Upper lobe of right lung (tissue), 1 donor: Measurements from ENCODE around the gene SLC35E2B. TPM values are rescaled to one million over a fixed set of nuclear protein-coding genes. Genes with fewer than 3 reads are reported as not detected.
A peak's percentile ranks its signal among the peaks of the same experiment; 100 is the strongest.
"Not testable (repeated sequence)": the region's sequence is repeated elsewhere in the genome, so short reads cannot be mapped to it uniquely, and the experiment has no call there.

Experiments used
- ATAC-seq: fragments of 200-7000 bp; cut with Tn5 transposase; one replicate; pipeline ENCODE4 v1.9.1; 2020; ENCODE audit warnings: mild to moderate bottlenecking, moderate library complexity
- DNase-seq: peaks from one replicate; pipeline ENCODE4 v3.0.0-alpha.2; 2020
- H3K27ac ChIP-seq: fragments of 200-600 bp; one replicate; pipeline ENCODE4 v1.8.0; 2022
- H3K27me3 ChIP-seq: fragments of 200-600 bp; one replicate; pipeline ENCODE4 v1.8.0; 2022; ENCODE audit warnings: mild to moderate bottlenecking
- H3K36me3 ChIP-seq: fragments of 200-600 bp; one replicate; pipeline ENCODE4 v1.8.0; 2022
- H3K4me1 ChIP-seq: fragments of 200-600 bp; one replicate; pipeline ENCODE4 v1.8.0; 2022
- H3K4me3 ChIP-seq: fragments of 200-600 bp; one replicate; pipeline ENCODE4 v1.8.0; 2022; ENCODE audit warnings: mild to moderate bottlenecking
- H3K9me3 ChIP-seq: fragments of 200-600 bp; one replicate; pipeline ENCODE4 v1.8.0; 2022
- intact Hi-C: fragments of 100-400 bp; cut with DNase I; formaldehyde crosslinking; loops from one replicate; pipeline ENCODE4 v1.11.0; 2022
- total RNA-seq: library from RNA; stranded (reverse); fragmentation: NEBNext Ultra II Directional; extraction: Animal tissue kit (Norgen Biotek cat#: 25700); gene quantifications from one replicate; pipeline ENCODE4 v1.2.1, GENCODE V29; 2021
- TF ChIP-seq, protein P1 (sequence below): fragments of 200-600 bp; IDR thresholded peaks from one replicate; pipeline ENCODE4 v1.8.0; 2022; ENCODE audit warnings: antibody characterized with exemption
- donor health status: DM: no; HTN: yes; CAD: no; lungs with severe emphysema.

Gene SLC35E2B
- total RNA-seq, 1 donor from 2014 or later, result 49.8 TPM

DNA sequence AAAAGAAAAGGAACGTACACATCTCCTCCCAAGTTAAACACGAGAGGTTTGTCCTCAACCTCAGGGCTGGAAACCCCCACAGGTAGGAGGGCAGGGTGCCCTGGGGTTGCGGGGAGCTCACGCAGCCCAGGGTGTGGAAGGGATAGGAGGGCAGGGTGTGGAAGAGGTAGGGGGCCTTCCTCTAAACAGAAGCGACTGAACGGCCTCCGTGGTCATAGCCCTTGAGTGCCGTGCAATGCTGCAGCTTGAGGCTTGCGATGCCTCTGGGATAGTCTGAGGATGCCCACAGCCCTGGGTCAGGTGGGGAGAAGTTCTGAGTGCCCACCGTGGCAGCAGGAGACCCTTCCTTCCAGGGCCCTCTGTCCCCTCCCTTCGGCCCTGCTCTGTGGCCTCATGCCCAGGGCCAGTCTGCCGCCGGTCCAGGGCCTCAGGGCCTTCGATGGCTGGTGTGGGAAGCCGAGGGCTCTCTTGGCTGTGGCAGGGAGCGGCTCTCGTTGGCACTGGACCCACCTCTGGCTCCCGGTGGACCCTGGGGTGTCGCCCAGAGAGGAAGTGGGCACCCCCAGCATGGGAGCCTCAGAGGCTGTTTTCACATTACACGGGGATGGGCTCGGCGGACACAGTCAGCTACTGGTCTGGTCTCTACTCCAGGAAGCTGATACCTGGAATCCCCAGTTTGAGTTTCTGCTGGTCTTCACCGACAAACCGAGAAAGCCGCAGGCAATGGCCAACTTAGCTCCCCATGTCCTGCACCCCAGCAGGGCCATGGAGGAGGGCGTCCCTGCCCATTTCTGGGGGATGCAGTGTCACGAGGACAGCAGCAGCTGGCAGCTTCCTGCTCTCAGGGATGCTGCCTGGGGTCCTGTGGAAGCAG lies 27.4 kb downstream of the SLC35E2B start:
- peak; percentile 57 for DNase-seq
- Histone ChIP-seq H3K27me3 (no peaks in the 10 kb centered on the region), H3K4me3 (no peak overlapping the region), H3K36me3 (peaks cover 43% of the 10 kb centered on the region), H3K9me3 (no peaks in the 10 kb centered on the region), H3K4me1 (no peaks in the 10 kb centered on the region), H3K27ac (no peak overlapping the region)
- intact Hi-C loops, result no loop called here
- peak; percentile 5 for ATAC-seq
- TF ChIP-seq, protein P1, sequence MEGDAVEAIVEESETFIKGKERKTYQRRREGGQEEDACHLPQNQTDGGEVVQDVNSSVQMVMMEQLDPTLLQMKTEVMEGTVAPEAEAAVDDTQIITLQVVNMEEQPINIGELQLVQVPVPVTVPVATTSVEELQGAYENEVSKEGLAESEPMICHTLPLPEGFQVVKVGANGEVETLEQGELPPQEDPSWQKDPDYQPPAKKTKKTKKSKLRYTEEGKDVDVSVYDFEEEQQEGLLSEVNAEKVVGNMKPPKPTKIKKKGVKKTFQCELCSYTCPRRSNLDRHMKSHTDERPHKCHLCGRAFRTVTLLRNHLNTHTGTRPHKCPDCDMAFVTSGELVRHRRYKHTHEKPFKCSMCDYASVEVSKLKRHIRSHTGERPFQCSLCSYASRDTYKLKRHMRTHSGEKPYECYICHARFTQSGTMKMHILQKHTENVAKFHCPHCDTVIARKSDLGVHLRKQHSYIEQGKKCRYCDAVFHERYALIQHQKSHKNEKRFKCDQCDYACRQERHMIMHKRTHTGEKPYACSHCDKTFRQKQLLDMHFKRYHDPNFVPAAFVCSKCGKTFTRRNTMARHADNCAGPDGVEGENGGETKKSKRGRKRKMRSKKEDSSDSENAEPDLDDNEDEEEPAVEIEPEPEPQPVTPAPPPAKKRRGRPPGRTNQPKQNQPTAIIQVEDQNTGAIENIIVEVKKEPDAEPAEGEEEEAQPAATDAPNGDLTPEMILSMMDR, result no peak

DNA sequence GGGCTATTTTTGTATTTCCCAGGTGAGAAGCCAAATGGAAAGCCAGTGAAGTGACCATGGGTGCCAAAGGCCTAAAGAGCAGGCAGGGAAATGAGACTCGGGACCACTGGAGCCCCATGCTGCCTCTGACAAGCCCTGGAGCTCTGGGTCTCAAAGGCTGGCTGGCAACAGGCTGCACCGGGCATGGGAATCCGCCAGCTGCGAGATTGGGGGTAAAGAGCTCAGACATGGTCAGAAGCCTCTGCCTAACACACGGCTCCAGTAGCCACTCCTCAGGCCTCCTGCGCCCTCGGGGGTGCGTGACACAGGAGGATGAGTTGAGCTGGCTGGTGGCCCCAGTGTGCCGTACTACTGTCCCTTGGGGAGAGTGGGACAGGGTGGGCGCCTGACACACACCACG lies 28.3 kb downstream of the SLC35E2B start:
- H3K27me3 ChIP-seq, ATAC-seq, H3K4me3 ChIP-seq, H3K9me3 ChIP-seq, H3K27ac ChIP-seq, intact Hi-C loops, H3K4me1 ChIP-seq, DNase-seq: not testable (repeated sequence)
- H3K36me3 ChIP-seq, result peaks cover 35% of the 10 kb centered on the region

DNA sequence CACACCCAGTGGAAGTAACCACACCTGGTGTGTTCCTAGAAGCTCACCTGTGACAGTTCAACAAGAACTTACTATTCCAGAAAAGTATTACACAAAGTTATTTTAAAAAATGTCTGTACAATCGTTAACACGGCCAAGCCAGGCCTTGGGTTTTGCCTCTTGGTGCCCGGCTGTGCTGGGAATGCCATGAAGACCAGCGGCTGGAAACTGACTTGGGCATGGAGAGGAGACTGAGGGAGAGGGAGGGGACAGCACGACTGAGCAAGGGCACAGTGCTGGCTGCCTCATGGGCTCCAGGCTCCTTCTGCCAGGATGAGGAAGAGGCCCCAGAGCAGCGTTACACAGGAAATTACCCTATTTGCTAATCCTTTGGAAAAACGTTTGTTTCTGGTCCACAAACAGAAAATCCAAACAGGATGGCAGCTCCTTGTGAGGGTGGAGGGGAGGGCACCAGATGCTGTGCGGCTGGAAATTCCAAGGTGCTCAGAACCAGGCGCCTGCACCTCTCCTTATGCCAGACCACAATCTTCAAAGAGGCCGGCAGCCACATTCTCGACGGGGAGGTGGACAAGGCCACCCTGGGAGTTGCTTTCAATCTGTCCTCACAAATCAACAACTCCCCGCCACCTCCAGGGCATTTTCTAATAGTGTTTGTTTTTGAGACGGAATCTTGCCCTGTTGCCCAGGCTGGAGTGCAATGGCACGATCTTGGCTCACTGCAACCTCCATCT lies 29.6 kb downstream of the SLC35E2B start:
- ATAC-seq, H3K9me3 ChIP-seq, H3K4me1 ChIP-seq, H3K4me3 ChIP-seq, H3K27me3 ChIP-seq, intact Hi-C loops: not testable (repeated sequence)
- H3K27ac ChIP-seq, result peak overlapping the region; percentile 19
- DNase-seq, result peak; percentile 55
- H3K36me3 ChIP-seq, result peaks cover 24% of the 10 kb centered on the region

DNA sequence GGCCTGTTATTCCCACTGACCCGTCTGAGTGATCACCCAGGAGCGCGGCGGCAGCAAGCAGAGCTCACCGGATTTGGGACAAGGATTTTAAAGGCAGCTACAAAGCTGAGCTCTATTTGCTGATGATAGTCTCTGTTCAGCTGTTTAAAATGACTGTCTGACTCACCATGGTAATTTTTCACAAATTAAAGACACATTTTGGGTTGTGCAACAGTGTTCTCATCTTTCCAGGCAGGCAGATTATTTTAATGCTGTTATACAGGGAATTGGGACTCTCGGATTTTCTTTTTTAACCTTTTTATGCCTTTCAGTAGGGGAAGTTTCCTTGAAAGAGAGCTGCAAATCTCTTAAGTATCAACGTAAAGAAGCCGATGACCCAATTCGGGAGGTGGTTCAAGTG lies 30.2 kb downstream of the SLC35E2B start:
- intact Hi-C loops, H3K27me3 ChIP-seq, H3K4me1 ChIP-seq, H3K4me3 ChIP-seq, DNase-seq, ATAC-seq, H3K27ac ChIP-seq, H3K9me3 ChIP-seq: not testable (repeated sequence)
- peaks cover 20% of the 10 kb centered on the region for H3K36me3 ChIP-seq

DNA sequence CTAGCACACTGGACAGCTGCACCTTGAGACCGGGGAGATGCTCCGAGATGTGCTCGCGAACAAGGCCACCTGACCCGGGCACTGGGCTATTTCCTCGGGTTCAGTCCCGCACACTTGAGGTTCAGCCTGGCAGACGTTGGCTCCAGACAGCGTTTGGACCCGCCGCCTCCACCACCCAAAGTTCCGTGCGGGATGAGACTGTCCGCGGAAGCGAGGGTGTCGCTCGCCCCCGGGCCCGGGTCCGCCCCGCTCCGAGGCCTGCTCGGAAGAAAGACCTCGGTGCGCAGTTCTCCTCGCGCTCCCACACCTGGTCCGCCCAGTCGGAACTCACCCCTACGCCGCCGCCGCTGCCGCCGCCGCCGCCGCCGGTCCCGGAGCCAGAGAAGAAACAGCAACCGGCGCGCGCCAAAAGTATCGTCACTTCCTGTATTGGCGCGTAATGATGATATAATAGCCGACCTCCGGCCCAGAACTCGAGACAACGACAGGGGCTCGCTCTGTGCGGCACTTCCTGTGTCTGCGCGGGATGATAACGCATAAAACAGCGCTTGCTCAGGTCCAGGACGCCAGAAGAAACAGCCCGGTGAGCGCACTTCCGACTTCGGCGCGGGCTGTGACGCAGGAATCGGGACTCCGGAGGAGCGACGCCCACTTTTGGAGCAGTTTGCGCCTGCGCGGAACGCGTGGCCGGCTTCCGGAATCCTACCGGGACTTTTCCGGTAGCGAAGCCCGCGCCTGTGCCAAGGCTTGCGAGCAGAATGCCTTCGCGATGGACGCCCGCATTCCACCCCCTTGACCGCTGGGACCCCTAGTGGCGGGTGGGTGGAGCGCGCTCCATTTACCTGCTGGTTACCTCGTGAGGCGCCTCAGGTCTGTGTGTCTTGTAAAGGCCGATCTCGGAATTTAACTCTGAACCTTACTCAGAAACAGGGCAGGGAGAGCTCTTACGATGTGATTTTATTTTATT lies 33.7 kb downstream of the SLC35E2B start, which contains the start of gene CDK11B:
TSS of gene CDK11B (minus strand) at position 422 of the 967 bp plus-strand sequence. CDS start 1,519 bp downstream, outside the sequence.
- TF ChIP-seq, protein P1, result peak; percentile 36
- intact Hi-C loops, H3K4me1 ChIP-seq, H3K9me3 ChIP-seq, H3K27me3 ChIP-seq: not testable (repeated sequence)
- H3K36me3 ChIP-seq, result peaks cover 34% of the 10 kb centered on the region
- ATAC-seq (peak; percentile 95), DNase-seq (peak; percentile 96)
- H3K4me3 ChIP-seq, result peak within 1 kb of the TSS; percentile 65
- peak within 1 kb of the TSS; percentile 100 for H3K27ac ChIP-seq

DNA sequence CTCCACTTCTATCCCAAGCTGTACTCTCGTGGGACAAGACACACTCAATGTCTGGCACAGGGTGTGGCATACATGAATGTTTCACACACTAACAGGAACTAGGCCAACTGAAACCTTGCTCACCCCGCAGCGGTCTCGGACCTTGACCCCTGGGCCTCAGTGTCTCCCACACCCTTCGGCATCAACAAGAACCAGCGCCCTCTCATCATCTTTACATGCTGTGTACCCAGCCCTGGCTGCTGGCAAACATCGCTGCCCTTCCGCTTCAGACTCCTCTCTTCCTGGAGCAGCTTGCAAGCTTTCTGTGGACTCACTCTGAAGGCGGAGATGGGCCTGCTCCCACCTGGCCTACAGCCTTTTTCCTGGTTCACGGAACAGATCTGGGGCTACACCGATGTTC lies 44.3 kb downstream of the SLC35E2B start:
- H3K4me3 ChIP-seq, result not testable (repeated sequence)
- H3K36me3 ChIP-seq, result peaks cover 64% of the 10 kb centered on the region

DNA sequence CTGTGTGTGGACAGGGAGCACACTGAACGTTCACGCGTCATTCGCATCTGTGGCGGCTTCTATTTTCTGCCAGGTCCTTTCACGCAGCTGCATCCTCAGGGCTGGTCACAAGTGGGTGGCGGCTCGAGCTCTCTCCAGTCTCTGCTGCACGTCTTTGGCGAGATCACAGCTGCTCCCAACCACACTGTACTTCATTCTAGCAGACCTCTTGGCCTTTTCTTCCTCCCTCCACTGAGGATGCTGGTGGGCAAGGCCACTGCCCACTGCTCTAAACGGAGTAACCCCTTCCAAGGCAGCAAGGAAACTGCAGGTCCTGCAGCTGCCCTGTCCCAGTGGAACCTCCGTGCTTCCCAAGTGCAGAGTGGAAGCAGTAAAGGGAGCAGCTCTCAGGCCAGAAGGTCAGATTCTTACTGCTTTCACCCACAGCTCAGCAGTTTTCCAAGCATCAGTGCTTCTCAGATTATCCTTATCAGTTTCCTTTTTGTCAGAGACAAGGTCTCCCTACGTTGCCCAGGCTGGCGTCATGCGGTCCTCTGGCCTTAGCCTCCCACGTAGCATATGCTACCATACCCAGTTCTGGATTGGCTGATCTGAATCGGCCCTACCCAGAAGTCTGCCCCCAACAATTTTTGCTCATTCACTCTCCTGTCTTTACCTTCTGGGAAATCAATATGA lies 44.9 kb downstream of the SLC35E2B start:
- H3K4me1 ChIP-seq, H3K27me3 ChIP-seq, H3K27ac ChIP-seq, H3K4me3 ChIP-seq, H3K9me3 ChIP-seq, intact Hi-C loops: not testable (repeated sequence)
- DNase-seq (peak; percentile 48), ATAC-seq (peak; percentile 17)
- H3K36me3 ChIP-seq, result peaks cover 58% of the 10 kb centered on the region

More for the DNA sequence above, 44.3 kb downstream of the SLC35E2B start:
- H3K27me3 ChIP-seq, ATAC-seq, H3K27ac ChIP-seq, H3K4me1 ChIP-seq, H3K9me3 ChIP-seq, DNase-seq, intact Hi-C loops: not testable (repeated sequence)

DNA sequence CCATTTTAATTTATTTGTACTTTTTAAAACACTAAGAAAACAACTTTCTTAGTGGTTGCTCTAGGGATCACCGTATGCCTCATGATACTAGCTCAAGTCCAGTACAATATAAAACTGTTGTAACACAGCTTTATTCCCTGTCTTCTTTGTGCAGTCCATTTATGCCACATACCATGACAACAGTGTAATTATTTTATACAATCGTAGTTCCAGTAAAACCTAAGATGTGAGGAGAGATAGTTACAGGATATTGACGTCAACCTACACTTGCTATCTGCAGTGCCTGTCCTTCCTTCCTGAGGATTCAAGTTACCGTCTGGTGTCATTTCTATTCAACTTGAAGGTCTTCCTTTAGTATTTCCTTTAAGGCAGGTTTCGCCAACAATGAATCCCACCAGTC lies 46.3 kb downstream of the SLC35E2B start:
- intact Hi-C loops, DNase-seq, H3K27ac ChIP-seq, H3K4me3 ChIP-seq, ATAC-seq, H3K9me3 ChIP-seq, H3K4me1 ChIP-seq, H3K27me3 ChIP-seq: not testable (repeated sequence)
- H3K36me3 ChIP-seq, result peaks cover 45% of the 10 kb centered on the region

DNA sequence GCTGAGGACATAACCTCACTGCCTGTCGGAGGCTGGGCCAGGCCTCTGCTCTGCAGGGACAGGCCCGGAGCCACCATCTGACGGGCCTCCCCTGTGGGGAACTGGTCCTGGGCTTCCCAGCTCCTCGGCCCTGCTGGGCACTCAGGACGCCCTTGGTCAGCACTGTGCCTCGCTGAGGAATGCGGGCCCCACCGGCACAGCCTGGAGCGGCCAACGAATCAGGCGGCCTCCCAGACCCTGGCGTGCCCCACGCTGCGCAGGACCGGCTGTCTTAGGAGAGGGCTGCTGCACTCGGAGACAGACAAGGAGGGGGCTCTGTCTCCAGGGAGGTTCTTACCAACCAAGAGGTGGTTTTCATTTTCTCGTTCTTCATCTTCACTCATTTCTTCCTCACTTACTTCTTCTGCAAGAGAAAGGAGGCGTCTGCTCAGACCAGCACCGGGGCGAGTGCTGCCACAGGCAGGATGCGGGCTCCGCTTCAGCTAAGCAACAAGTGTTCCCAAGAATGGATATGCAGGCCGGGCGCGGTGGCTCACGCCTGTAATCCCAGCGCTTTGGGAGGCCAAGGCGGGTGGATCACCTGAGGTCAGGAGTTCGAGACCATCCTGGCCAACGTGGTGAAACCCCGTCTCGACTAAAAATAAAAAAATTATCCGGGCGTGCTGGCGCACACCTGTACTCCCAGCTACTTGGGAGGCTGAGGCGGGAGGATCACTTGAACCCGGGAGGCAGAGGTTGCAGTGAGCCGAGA lies 51.7 kb downstream of the SLC35E2B start:
- DNase-seq, result peak; percentile 46
- ATAC-seq, H3K27me3 ChIP-seq, H3K4me1 ChIP-seq, H3K4me3 ChIP-seq, H3K27ac ChIP-seq, intact Hi-C loops, H3K9me3 ChIP-seq: not testable (repeated sequence)
- H3K36me3 ChIP-seq, result peaks cover 14% of the 10 kb centered on the region

DNA sequence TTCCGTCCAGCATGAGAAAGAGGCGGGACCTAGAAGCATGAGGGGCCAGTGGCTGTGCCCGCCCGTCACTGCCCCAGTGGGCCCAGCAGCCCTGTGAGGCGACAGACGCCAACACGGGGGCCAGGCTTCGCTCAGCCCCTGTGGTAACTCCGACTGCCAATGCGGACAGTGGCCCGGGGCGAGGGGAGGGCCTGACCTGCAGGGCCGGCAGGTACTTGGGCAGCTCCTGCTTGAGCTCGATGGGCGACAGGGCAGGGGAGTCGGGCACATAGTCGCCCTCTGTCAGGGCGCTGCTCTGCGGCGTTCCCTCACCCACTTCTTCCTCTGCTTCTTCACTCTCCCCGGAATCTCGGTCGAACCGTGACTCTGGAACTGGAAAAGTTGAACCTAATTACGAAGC lies 52.5 kb downstream of the SLC35E2B start:
- DNase-seq, result peak; percentile 52
- H3K27ac ChIP-seq, ATAC-seq, H3K4me1 ChIP-seq, intact Hi-C loops, H3K9me3 ChIP-seq, H3K4me3 ChIP-seq, H3K27me3 ChIP-seq: not testable (repeated sequence)
- peaks cover 14% of the 10 kb centered on the region for H3K36me3 ChIP-seq
